DOHH2 (cell line): ENCODE data around the gene U2AF2.

ENCODE experiments used
- EZH2phosphoT487 ChIP-seq: fragments of 200-600 bp; sonication (generic); IDR thresholded peaks from 2 replicates; pipeline ENCODE4 v1.6.1; 2017; ENCODE audit warnings: borderline replicate concordance, mild to moderate bottlenecking, antibody characterized with exemption, low read length, moderate library complexity, mixed read lengths
- TF ChIP-seq, protein P1 (sequence below): fragments of 200-600 bp; sonication (generic); IDR thresholded peaks from one replicate; pipeline ENCODE4 v1.5.1; 2014; ENCODE audit warnings: antibody characterized with exemption, mild to moderate bottlenecking, low read depth, low read length; ENCODE audit not compliant: poor library complexity, severe bottlenecking

DNA sequence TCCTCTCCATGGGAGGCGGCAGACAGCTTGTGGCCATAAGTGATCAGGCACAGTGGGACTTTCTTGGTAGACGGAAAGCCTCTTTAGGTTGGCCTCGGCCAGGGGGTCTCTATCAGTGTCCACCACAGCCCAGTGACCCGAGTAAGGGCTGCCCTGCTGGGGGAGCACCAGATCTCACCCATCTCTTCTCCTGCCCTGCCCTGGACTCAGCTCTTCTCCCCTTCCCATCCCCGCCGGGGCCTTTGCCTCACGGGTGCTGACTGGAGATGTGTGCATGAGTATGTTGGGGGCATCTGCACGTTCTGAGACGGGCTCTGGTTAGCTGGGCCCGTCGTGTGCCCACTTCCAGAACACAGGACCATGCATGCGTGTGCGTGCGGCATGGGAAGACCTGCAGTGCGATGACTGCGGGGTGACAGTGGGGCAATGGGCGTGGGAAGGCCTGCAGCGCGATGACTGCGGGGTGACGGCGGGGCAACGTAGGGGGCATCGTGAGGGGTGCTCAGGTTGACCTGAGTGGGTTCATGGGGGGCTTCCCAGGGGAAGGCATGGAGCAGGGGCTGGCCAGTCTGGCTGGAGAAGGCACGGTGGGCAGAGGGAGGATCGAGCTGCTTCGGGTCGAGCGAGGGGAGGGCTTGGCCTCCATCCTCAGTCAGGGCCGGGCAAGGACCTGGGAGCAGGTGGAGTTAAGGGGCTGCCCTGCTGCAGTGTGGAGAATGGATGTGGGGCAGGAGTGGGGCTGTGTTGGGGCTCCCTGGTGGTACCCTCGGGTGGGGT is 36.1 kb downstream of the U2AF2 start:
- TF ChIP-seq, protein P1, sequence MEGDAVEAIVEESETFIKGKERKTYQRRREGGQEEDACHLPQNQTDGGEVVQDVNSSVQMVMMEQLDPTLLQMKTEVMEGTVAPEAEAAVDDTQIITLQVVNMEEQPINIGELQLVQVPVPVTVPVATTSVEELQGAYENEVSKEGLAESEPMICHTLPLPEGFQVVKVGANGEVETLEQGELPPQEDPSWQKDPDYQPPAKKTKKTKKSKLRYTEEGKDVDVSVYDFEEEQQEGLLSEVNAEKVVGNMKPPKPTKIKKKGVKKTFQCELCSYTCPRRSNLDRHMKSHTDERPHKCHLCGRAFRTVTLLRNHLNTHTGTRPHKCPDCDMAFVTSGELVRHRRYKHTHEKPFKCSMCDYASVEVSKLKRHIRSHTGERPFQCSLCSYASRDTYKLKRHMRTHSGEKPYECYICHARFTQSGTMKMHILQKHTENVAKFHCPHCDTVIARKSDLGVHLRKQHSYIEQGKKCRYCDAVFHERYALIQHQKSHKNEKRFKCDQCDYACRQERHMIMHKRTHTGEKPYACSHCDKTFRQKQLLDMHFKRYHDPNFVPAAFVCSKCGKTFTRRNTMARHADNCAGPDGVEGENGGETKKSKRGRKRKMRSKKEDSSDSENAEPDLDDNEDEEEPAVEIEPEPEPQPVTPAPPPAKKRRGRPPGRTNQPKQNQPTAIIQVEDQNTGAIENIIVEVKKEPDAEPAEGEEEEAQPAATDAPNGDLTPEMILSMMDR, result no peak
- TF ChIP-seq EZH2phosphoT487, result no peak
